22Rv1 (cell line): ENCODE results near the gene PNCK.

Source experiments
- H3K27ac ChIP-seq: fragments of 450-650 bp; 2 replicates; pipeline ENCODE4 v1.5.1; 2017
- CTCF ChIP-seq: fragments of 450-650 bp; IDR thresholded peaks from 2 replicates; pipeline ENCODE4 v1.5.1; 2017; ENCODE audit warnings: mild to moderate bottlenecking
- ZFX ChIP-seq: fragments of 450-650 bp; IDR thresholded peaks from 2 replicates; pipeline ENCODE4 v1.6.1; 2017; ENCODE audit warnings: antibody characterized with exemption, borderline replicate concordance

The PNCK gene

DNA sequence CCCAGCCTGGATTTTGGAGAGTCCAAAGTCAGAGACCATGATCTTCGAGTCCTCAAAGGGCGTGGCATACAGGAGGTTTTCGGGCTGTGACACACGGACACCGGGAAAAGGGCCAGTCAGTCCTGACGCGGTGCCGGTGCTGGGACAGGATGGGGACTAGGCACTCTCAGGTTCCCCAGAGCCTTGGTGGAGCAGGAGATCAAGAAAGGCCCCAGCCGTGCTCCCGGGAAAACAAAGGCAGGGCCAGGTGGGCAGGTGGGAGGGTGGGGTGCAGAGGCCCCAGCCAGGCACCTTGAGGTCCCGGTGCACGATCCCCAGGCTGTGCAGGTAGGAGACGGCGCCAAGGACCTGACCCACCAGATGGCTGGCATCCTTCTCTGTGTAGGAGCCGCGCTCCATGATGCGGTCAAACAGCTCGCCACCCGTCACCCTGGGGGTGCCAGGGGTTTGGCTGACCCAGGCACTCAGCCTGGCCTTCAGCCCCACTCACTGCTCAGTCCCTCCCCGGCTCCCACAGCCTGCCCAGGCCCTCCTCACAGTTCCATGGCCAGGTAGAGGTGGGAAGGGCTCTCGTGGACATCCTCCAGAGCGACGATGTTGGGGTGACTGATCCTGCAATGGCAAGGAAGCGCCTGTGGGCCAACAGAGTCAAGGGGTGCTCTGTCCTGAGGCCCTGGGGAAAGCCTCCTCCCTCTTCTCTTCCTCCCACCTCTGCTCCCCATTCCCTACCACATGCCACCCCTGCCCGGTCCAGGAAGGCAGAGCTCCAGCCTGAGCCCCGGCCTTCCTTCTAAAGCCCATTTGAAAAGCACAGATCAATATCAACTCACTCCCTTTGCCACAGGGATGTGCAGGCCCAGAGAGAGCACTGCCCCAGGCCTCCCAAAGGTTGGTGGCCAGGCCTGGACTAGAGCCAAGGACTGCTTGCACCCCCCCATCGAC lies 1.8 kb downstream of the PNCK start:
- no peak overlapping the region for H3K27ac ChIP-seq
- TF ChIP-seq CTCF (no peak), ZFX (no peak)

DNA sequence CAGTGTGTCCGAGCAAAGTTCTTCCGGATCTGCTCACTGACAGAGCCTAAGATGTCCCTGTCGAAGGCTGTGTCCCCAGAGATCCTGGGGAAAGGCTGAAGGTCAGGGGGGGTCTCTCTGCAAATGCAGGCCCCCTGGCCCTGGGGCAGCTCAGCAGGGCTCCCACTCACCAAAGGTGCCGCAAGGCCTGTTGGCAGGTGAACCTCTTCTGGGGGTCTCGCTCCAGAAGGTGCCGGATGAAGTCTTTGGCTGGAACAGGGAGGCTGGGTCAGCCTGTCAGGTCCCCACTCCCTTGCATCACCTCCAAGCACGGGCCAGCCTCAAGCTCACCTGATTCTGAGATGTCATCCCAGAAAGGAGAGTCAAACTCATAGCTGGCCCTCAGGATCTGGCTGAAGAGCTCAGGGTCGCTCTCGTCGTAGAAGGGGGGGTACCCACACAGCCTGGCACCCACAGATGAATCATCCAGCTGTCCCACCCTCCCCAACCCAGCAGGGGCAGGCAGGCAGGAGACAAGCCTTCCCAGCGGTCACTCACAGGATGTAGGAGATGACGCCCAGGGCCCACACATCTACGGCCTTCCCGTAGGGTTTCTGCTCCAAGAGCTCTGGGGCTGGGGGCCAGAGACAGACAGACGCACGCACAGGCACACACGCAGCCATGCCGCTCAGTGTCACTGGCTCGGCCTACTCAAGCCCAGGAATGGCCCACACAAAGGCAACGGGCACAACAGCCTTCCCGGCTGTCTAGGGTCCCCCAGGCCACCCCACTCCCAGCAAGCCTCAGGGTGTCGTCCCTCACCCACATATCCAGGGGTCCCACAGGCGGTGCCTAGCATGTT lies 2.6 kb downstream of the PNCK start:
- no peak for TF ChIP-seq ZFX
- H3K27ac ChIP-seq = no peak overlapping the region

- H3K27ac ChIP-seq = no peak overlapping the region
- TF ChIP-seq ZFX (no peak), CTCF (no peak)
These were observed 3.5 kb downstream of the PNCK start for GRCh38 chrX:153669901-153670731.

DNA sequence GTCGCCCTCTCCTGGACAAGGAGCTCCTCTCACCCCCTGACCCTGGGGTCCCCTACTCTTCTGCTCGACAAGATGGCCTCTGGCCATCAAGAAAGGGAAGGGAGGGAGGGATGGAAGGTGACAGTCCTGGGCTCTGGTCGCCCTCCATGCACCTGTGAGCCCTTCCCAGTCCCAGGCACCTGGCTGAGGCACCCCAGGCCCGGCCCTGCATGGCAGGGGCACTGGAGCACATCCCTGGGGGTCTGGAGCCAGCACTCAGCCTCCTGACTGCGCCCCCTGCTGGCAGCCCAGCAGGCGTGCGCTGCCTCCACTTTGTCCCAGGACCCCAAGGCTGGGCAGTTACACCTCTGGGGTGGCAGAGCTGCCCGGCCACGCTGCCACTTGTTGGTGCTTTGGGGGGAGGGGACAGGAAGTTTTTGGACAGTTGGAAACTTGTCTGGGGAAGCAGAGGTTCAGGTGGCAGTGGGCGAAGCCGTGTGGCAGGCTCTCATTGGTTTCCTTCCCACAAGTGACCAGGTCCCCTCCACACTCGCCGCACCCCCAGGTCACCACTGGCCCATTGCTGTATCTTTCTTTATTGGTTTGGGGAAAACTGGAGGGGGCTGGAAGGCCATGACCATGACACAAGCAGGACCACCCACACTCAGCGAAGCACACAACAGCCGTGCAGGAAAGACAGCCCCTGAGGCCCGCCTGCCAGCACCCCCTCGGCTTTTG lies 4.3 kb downstream of the PNCK start:
- no peak overlapping the region for H3K27ac ChIP-seq
- TF ChIP-seq CTCF (peak; percentile 80), ZFX (no peak)

DNA sequence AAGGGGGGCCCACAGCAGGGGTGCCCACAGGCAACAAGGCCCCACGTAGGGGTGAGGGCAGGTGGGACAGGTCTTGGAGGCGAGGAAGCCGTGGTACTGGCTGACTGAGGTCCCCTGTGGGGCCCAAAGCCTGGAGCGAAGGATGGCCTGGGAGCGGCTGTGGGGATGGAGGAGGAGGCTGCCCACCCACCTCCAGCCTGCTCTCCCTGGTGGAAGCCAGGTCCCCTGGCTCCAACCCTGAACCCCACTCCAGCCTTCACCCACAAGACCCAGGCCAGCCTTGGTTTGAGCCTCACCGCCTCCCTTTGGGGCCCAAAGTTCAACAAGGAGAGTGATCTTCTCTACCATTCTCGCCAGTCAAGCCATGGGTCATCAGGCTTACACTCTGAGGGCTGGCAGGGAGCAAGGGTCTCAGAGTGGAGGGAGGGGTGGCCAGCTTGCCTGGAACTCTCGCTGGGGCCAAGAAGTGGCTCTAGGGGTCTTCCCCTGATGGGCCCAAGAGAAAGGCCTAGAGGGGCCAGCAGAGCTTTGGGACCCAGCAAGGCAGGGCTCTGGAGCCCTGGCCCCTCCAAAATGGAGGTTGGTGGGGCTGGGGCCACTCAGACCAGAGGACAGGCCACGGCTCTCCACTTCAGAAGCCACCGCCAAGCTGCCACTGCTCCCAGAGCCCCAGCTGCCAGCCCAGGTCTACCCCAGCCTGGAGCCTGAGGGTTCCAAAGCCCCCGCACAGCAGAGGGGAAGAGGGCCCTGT lies 5.0 kb downstream of the PNCK start:
- TF ChIP-seq ZFX (no peak), CTCF (no peak)
- no peak overlapping the region for H3K27ac ChIP-seq

- H3K27ac ChIP-seq = no peak overlapping the region
- TF ChIP-seq ZFX = no peak
- TF ChIP-seq CTCF = peak; percentile 74
These were observed 5.6 kb downstream of the PNCK start for GRCh38 chrX:153667956-153668396.
